GM12864 (cell line): ENCODE measurements around the gene KLHL6.

Experiments
- DNase-seq: peaks from one replicate; pipeline ENCODE4 v3.0.0-alpha.2; 2011; ENCODE audit warnings: low read depth
- H3K4me3 ChIP-seq: 2 replicates; pipeline ENCODE4 v1.5.1; 2011; ENCODE audit warnings: mild to moderate bottlenecking, low read depth, low read length, control low read depth
- CTCF ChIP-seq: IDR thresholded peaks from 2 replicates; pipeline ENCODE4 v1.5.1; 2011; ENCODE audit warnings: low read depth, mild to moderate bottlenecking, moderate library complexity, low read length, control low read depth, inconsistent platforms; ENCODE audit errors: missing control alignments

KLHL6 gene

GRCh38 chr3:183490653-183491052, 64.9 kb downstream of the KLHL6 start:
- DNase-seq: no peak
- no peak overlapping the region for H3K4me3 ChIP-seq
- TF ChIP-seq CTCF: no peak

GRCh38 chr3:183490211-183490601, 65.3 kb downstream of the KLHL6 start:
- no peak for DNase-seq
- no peak for TF ChIP-seq CTCF
- H3K4me3 ChIP-seq: no peak overlapping the region

- no peak for TF ChIP-seq CTCF
- H3K4me3 ChIP-seq: no peak overlapping the region
- DNase-seq: no peak
Observed at GRCh38 chr3:183489455-183490210, 65.9 kb downstream of the KLHL6 start.

GRCh38 chr3:183488343-183488742, 67.2 kb downstream of the KLHL6 start:
- DNase-seq: no peak
- TF ChIP-seq CTCF: no peak
- H3K4me3 ChIP-seq: no peak overlapping the region

GRCh38 chr3:183487896-183488295, 67.6 kb downstream of the KLHL6 start:
- H3K4me3 ChIP-seq: no peak overlapping the region
- TF ChIP-seq CTCF: no peak
- no peak for DNase-seq

GRCh38 chr3:183487016-183487415, 68.5 kb downstream of the KLHL6 start:
- DNase-seq: no peak
- no peak for TF ChIP-seq CTCF
- H3K4me3 ChIP-seq: no peak overlapping the region

- no peak for TF ChIP-seq CTCF
- no peak for DNase-seq
Observed at GRCh38 chr3:183486472-183486871, 69.0 kb downstream of the KLHL6 start.

More at GRCh38 chr3:183486472-183486871, 69.0 kb downstream of the KLHL6 start:
- no peak overlapping the region for H3K4me3 ChIP-seq
